Measurements from ENCODE around the gene HJV.

DNA sequence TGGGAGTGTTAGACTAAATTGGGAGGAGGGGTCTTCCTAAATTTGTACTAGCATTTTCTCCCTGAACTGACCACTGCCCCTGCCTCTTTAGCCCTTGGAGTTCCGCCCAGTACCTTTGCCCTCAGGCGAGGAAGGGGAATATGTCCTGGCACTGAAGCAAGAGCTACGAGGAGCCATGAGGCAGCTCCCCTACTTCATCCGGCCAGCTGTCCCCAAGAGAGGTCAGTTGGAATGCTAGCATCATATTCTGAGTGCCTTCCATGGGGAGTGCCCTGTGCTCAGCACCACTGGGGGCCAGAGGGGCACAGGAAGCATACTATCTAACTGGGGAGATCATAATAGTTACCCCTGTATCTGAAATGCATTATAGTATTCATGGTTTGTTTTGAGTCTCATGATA is 46.3 kb downstream of the HJV start:
- TF ChIP-seq ZNF274 (IDR thresholded peaks at IDR 0.05; ENCODE audit: low read length) = no peak
- TF ChIP-seq ZNF274 (tag by site-specific recombination; IDR thresholded peaks at IDR 0.05; ENCODE audit: borderline replicate concordance) = no peak
- no peak for TF ChIP-seq ZNF707 (tag by site-specific recombination; IDR thresholded peaks at IDR 0.05)
- TF ChIP-seq ZNF155 (tag by site-specific recombination; IDR thresholded peaks at IDR 0.05) = no peak
- no peak for TF ChIP-seq ZNF76 (tag by site-specific recombination; IDR thresholded peaks at IDR 0.05; ENCODE audit: borderline replicate concordance, low read depth)
- TF ChIP-seq, protein P1, sequence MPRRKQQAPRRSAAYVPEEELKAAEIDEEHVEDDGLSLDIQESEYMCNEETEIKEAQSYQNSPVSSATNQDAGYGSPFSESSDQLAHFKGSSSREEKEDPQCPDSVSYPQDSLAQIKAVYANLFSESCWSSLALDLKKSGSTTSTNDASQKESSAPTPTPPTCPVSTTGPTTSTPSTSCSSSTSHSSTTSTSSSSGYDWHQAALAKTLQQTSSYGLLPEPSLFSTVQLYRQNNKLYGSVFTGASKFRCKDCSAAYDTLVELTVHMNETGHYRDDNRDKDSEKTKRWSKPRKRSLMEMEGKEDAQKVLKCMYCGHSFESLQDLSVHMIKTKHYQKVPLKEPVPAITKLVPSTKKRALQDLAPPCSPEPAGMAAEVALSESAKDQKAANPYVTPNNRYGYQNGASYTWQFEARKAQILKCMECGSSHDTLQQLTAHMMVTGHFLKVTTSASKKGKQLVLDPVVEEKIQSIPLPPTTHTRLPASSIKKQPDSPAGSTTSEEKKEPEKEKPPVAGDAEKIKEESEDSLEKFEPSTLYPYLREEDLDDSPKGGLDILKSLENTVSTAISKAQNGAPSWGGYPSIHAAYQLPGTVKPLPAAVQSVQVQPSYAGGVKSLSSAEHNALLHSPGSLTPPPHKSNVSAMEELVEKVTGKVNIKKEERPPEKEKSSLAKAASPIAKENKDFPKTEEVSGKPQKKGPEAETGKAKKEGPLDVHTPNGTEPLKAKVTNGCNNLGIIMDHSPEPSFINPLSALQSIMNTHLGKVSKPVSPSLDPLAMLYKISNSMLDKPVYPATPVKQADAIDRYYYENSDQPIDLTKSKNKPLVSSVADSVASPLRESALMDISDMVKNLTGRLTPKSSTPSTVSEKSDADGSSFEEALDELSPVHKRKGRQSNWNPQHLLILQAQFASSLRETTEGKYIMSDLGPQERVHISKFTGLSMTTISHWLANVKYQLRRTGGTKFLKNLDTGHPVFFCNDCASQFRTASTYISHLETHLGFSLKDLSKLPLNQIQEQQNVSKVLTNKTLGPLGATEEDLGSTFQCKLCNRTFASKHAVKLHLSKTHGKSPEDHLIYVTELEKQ (tag by site-specific recombination; IDR thresholded peaks at IDR 0.05; ENCODE audit: borderline replicate concordance) = no peak
- TF ChIP-seq, protein P2, sequence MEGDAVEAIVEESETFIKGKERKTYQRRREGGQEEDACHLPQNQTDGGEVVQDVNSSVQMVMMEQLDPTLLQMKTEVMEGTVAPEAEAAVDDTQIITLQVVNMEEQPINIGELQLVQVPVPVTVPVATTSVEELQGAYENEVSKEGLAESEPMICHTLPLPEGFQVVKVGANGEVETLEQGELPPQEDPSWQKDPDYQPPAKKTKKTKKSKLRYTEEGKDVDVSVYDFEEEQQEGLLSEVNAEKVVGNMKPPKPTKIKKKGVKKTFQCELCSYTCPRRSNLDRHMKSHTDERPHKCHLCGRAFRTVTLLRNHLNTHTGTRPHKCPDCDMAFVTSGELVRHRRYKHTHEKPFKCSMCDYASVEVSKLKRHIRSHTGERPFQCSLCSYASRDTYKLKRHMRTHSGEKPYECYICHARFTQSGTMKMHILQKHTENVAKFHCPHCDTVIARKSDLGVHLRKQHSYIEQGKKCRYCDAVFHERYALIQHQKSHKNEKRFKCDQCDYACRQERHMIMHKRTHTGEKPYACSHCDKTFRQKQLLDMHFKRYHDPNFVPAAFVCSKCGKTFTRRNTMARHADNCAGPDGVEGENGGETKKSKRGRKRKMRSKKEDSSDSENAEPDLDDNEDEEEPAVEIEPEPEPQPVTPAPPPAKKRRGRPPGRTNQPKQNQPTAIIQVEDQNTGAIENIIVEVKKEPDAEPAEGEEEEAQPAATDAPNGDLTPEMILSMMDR (tag by site-specific recombination; IDR thresholded peaks at IDR 0.05) = no peak
- no peak for TF ChIP-seq ZNF140 (tag by site-specific recombination; IDR thresholded peaks at IDR 0.05)
- no peak for TF ChIP-seq HOXD13 (CRISPR knock-in tag; IDR thresholded peaks at IDR 0.05; ENCODE audit: borderline replicate concordance)
- TF ChIP-seq, protein P3, sequence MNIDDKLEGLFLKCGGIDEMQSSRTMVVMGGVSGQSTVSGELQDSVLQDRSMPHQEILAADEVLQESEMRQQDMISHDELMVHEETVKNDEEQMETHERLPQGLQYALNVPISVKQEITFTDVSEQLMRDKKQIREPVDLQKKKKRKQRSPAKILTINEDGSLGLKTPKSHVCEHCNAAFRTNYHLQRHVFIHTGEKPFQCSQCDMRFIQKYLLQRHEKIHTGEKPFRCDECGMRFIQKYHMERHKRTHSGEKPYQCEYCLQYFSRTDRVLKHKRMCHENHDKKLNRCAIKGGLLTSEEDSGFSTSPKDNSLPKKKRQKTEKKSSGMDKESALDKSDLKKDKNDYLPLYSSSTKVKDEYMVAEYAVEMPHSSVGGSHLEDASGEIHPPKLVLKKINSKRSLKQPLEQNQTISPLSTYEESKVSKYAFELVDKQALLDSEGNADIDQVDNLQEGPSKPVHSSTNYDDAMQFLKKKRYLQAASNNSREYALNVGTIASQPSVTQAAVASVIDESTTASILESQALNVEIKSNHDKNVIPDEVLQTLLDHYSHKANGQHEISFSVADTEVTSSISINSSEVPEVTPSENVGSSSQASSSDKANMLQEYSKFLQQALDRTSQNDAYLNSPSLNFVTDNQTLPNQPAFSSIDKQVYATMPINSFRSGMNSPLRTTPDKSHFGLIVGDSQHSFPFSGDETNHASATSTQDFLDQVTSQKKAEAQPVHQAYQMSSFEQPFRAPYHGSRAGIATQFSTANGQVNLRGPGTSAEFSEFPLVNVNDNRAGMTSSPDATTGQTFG (tag by site-specific recombination; IDR thresholded peaks at IDR 0.05; ENCODE audit: borderline replicate concordance) = no peak
- TF ChIP-seq ZSCAN16 (tag by site-specific recombination; IDR thresholded peaks at IDR 0.05) = no peak
- no peak for TF ChIP-seq ZNF16 (tag by site-specific recombination; IDR thresholded peaks at IDR 0.05; ENCODE audit: low read depth)
- TF ChIP-seq KLF9 (tag by site-specific recombination; IDR thresholded peaks at IDR 0.05; ENCODE audit: low read depth) = no peak
- no peak for TF ChIP-seq ZNF629 (tag by site-specific recombination; IDR thresholded peaks at IDR 0.05)
- no peak for TF ChIP-seq ZNF354C (tag by site-specific recombination; IDR thresholded peaks at IDR 0.05; ENCODE audit: borderline replicate concordance, low read depth)
